HepG2 (cell line): Measurements from ENCODE around the gene SERTAD3. TPM values are rescaled to one million over a fixed set of nuclear protein-coding genes. Genes with fewer than 3 reads are reported as not detected.

Experiments used
- ATAD3A ChIP-seq: sonication (generic); formaldehyde crosslinking; IDR thresholded peaks from 2 replicates; pipeline ENCODE4 v1.4.0; 2020; ENCODE audit warnings: missing genetic modification reagents
- ATF1 ChIP-seq: IDR thresholded peaks from 2 replicates; pipeline ENCODE4 v1.6.1; 2016; ENCODE audit warnings: mild to moderate bottlenecking, control low read depth
- ATF7-NPFF ChIP-seq: sonication (generic); formaldehyde crosslinking; IDR thresholded peaks from 2 replicates; pipeline ENCODE4 v1.8.1; 2023; ENCODE audit warnings: mild to moderate bottlenecking, low read depth, missing genetic modification reagents, moderate library complexity
- EHMT2 ChIP-seq: fragments of 200-600 bp; sonication (generic); IDR thresholded peaks from 2 replicates; pipeline ENCODE4 v1.7.0; 2017; ENCODE audit warnings: antibody characterized with exemption, low read depth, low read length, borderline replicate concordance
- GABPB1 ChIP-seq: IDR thresholded peaks from 2 replicates; pipeline ENCODE4 v1.6.1; 2016; ENCODE audit warnings: mild to moderate bottlenecking, missing genetic modification reagents, moderate library complexity, missing compliant biosample characterization
- KDM5B ChIP-seq: sonication (generic); formaldehyde crosslinking; IDR thresholded peaks from 2 replicates; pipeline ENCODE4 v1.4.0; 2020; ENCODE audit warnings: missing genetic modification reagents, mild to moderate bottlenecking, borderline replicate concordance
- MXD4 ChIP-seq: IDR thresholded peaks from 2 replicates; pipeline ENCODE4 v1.6.1; 2016; ENCODE audit warnings: mild to moderate bottlenecking, missing biosample characterization, missing genetic modification reagents
- NR2F6 ChIP-seq, 2 experiments: IDR thresholded peaks; 2 replicates each; pipeline ENCODE4 v1.6.1; 2016; ENCODE audit warnings: antibody characterized with exemption in 1 of 2, mild to moderate bottlenecking in 1 of 2
- PRPF4 ChIP-seq: fragments of 200-400 bp; formaldehyde crosslinking; IDR thresholded peaks from 2 replicates; pipeline ENCODE4 v1.6.1; 2016; ENCODE audit warnings: low read length, low read depth; ENCODE audit not compliant: poor library complexity, severe bottlenecking
- STAG1 ChIP-seq: sonication (generic); formaldehyde crosslinking; IDR thresholded peaks from 2 replicates; pipeline ENCODE4 v1.4.0; 2020; ENCODE audit warnings: missing genetic modification reagents
- ZBTB20 ChIP-seq: sonication (generic); formaldehyde crosslinking; IDR thresholded peaks from 2 replicates; pipeline ENCODE4 v1.8.1; 2023; ENCODE audit warnings: missing genetic modification reagents, low read depth, mild to moderate bottlenecking, borderline replicate concordance
- ZBTB37 ChIP-seq: sonication (generic); formaldehyde crosslinking; IDR thresholded peaks from 2 replicates; pipeline ENCODE4 v1.4.0; 2020; ENCODE audit warnings: mild to moderate bottlenecking, missing genetic modification reagents
- ZBTB42 ChIP-seq: sonication (generic); formaldehyde crosslinking; IDR thresholded peaks from 2 replicates; pipeline ENCODE4 v1.5.0; 2020; ENCODE audit warnings: mild to moderate bottlenecking, missing genetic modification reagents
- ZFP37 ChIP-seq: sonication (generic); formaldehyde crosslinking; IDR thresholded peaks from 2 replicates; pipeline ENCODE4 v1.4.0; 2020; ENCODE audit warnings: missing genetic modification reagents, borderline replicate concordance
- ZFP91 ChIP-seq: sonication (generic); formaldehyde crosslinking; IDR thresholded peaks from 2 replicates; pipeline ENCODE4 v1.9.0; 2022; ENCODE audit warnings: missing genetic modification reagents, mild to moderate bottlenecking, borderline replicate concordance
- ZNF20 ChIP-seq: sonication (generic); formaldehyde crosslinking; IDR thresholded peaks from 2 replicates; pipeline ENCODE4 v1.4.0; 2020; ENCODE audit warnings: mild to moderate bottlenecking, moderate library complexity, missing genetic modification reagents
- ZNF234 ChIP-seq: sonication (generic); formaldehyde crosslinking; conservative IDR thresholded peaks from 2 replicates; pipeline ENCODE4 v1.5.1; 2020; ENCODE audit warnings: mild to moderate bottlenecking, missing genetic modification reagents
- polyA plus RNA-seq, 8 experiments: library from polyadenylated mRNA; depleted of rRNA in 3 of 8; stranded (reverse) in 7 of 8; unstranded in 1 of 8; fragments of >200 nt; fragmentation: Illumina TruSeq in 4 of 8; extraction: Trizol in 4 of 8; gene quantifications; 2 replicates each; pipeline versions ENCODE4 v1.2.1 to v1.2.3, GENCODE V29; 2011 to 2016; ENCODE audit warnings: low read depth in 4 of 8, missing spikeins in 1 of 8, mixed read lengths in 1 of 8; ENCODE audit not compliant: insufficient read depth in 1 of 8
- total RNA-seq, 5 experiments: library from RNA; depleted of rRNA; stranded (reverse); fragments of >200 nt; fragmentation: Illumina TruSeq; extraction: Trizol; gene quantifications; 2 replicates each; pipeline ENCODE4 v1.2.3, GENCODE V29; 2016; ENCODE audit warnings: low read depth in 1 of 5
- TF ChIP-seq, protein P1 (sequence below): sonication (generic); formaldehyde crosslinking; IDR thresholded peaks from 2 replicates; pipeline ENCODE4 v1.8.1; 2023; ENCODE audit warnings: missing genetic modification reagents, mild to moderate bottlenecking, borderline replicate concordance
- TF ChIP-seq, protein P2 (sequence below): IDR thresholded peaks from 2 replicates; pipeline ENCODE4 v1.6.1; 2016; ENCODE audit warnings: missing compliant biosample characterization, missing genetic modification reagents, borderline replicate concordance
- TF ChIP-seq, protein P3 (sequence below): sonication (generic); formaldehyde crosslinking; IDR thresholded peaks from 2 replicates; pipeline ENCODE4 v1.5.0; 2020; ENCODE audit warnings: mild to moderate bottlenecking, missing genetic modification reagents, moderate library complexity

SERTAD3 gene
- total and polyA plus RNA-seq, 2 of the 13 experiments (the other 11 are each of a cell fraction or from before 2014, with no cell fraction given), result 9.6 to 16.9 TPM

DNA sequence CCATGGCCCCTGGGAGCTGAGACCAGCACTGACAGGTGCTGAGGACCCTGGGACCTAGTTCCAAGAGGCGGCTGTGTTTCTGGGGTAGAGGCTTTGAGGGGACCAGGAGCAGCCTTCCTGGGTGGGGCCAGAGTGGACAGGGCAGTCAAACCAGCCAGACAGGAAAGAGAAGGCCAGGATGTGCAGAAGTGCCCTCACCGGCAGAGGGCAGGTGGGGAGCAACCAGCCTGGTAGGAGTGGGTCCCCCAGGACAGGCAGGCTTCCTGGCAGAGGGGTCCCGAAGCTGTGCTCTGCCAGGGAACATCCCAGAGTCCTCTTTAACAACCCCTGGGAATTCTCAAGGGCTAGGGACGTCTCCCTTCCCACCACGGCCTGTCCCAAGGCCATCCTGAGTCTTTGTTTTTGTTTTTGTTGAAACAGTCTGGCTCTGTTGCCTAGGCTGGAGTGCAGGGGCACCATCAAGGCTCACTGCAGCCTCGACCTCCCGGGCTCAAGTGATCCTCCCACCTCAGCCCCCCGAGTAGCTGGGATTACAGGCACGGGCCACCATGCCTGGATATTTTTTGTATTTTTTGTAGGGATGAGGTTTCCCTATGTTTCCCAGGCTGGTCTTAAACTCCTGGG, 51.1 kb downstream of the SERTAD3 start (continued):
- TF ChIP-seq ZBTB42 (CRISPR knock-in tag) (no peak), GABPB1 (CRISPR knock-in tag) (0 out of 2 replicates have a peak, but pooled peaks have one; percentile 22), ZNF234 (CRISPR knock-in tag) (no peak), ZBTB37 (no peak), NR2F6 (IDR thresholded peaks at IDR 0.05) (no peak), NR2F6 (CRISPR knock-in tag; IDR thresholded peaks at IDR 0.05) (no peak), PRPF4 (no peak), STAG1 (CRISPR knock-in tag) (peak; percentile 69), ZFP91 (0 out of 2 replicates have a peak, but pooled peaks have one; percentile 46), ATAD3A (no peak), ZFP37 (CRISPR knock-in tag) (no peak), ATF7-NPFF (CRISPR knock-in tag) (no peak), KDM5B (no peak), EHMT2 (no peak), MXD4 (CRISPR knock-in tag) (no peak), ZNF20 (CRISPR knock-in tag) (no peak), ZBTB20 (CRISPR knock-in tag) (no peak), ATF1 (CRISPR knock-in tag) (no peak)
- TF ChIP-seq, protein P1, sequence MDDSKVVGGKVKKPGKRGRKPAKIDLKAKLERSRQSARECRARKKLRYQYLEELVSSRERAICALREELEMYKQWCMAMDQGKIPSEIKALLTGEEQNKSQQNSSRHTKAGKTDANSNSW, result no peak
- TF ChIP-seq, protein P2, sequence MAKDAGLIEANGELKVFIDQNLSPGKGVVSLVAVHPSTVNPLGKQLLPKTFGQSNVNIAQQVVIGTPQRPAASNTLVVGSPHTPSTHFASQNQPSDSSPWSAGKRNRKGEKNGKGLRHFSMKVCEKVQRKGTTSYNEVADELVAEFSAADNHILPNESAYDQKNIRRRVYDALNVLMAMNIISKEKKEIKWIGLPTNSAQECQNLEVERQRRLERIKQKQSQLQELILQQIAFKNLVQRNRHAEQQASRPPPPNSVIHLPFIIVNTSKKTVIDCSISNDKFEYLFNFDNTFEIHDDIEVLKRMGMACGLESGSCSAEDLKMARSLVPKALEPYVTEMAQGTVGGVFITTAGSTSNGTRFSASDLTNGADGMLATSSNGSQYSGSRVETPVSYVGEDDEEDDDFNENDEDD (CRISPR knock-in tag), result no peak
- TF ChIP-seq, protein P3, sequence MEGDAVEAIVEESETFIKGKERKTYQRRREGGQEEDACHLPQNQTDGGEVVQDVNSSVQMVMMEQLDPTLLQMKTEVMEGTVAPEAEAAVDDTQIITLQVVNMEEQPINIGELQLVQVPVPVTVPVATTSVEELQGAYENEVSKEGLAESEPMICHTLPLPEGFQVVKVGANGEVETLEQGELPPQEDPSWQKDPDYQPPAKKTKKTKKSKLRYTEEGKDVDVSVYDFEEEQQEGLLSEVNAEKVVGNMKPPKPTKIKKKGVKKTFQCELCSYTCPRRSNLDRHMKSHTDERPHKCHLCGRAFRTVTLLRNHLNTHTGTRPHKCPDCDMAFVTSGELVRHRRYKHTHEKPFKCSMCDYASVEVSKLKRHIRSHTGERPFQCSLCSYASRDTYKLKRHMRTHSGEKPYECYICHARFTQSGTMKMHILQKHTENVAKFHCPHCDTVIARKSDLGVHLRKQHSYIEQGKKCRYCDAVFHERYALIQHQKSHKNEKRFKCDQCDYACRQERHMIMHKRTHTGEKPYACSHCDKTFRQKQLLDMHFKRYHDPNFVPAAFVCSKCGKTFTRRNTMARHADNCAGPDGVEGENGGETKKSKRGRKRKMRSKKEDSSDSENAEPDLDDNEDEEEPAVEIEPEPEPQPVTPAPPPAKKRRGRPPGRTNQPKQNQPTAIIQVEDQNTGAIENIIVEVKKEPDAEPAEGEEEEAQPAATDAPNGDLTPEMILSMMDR (CRISPR knock-in tag), result peak; percentile 75
